Stimulated activated CD8-positive, alpha-beta memory T cell treated with anti-CD3 and anti-CD28 coated beads, Interleukin-15, amount 100 ng/mL, for 4 hours (primary cell): ENCODE measurements around the gene EPB41L3.

Experiments
- DNase-seq, 2 donors: peaks; one replicate each; pipeline ENCODE4 v3.0.0-alpha.2; 2020; ENCODE audit warnings: low read depth in 2 of 2

Gene EPB41L3

GRCh38 chr18:5414546-5414945, 129.3 kb downstream of the EPB41L3 start:
- no peak for DNase-seq

GRCh38 chr18:5413447-5413846, 130.3 kb downstream of the EPB41L3 start:
- DNase-seq: no peak

GRCh38 chr18:5410582-5410981, 133.2 kb downstream of the EPB41L3 start:
- DNase-seq: no peak

- no peak for DNase-seq
These were observed 145.5 kb downstream of the EPB41L3 start for GRCh38 chr18:5398269-5398668.

GRCh38 chr18:5397102-5397501, 146.7 kb downstream of the EPB41L3 start:
- DNase-seq: no peak

- no peak for DNase-seq
These were observed 147.8 kb downstream of the EPB41L3 start for GRCh38 chr18:5395860-5396448.

GRCh38 chr18:5393779-5394178, 150.0 kb downstream of the EPB41L3 start:
- DNase-seq: no peak

- no peak for DNase-seq
These were observed 152.4 kb downstream of the EPB41L3 start for GRCh38 chr18:5391409-5391808.

GRCh38 chr18:5389356-5389755, 154.4 kb downstream of the EPB41L3 start:
- no peak for DNase-seq

GRCh38 chr18:5388896-5389295, 154.9 kb downstream of the EPB41L3 start:
- DNase-seq: no peak

GRCh38 chr18:5380586-5380985, 163.2 kb downstream of the EPB41L3 start:
- DNase-seq: no peak

- no peak for DNase-seq
These were observed 166.8 kb downstream of the EPB41L3 start for GRCh38 chr18:5376986-5377385.

GRCh38 chr18:5370332-5370731, 173.5 kb downstream of the EPB41L3 start:
- no peak for DNase-seq

- DNase-seq: no peak
These were observed 174.3 kb downstream of the EPB41L3 start for GRCh38 chr18:5369513-5369912.

GRCh38 chr18:5365443-5365842, 178.4 kb downstream of the EPB41L3 start:
- no peak for DNase-seq

- no peak for DNase-seq
These were observed 193.2 kb downstream of the EPB41L3 start for GRCh38 chr18:5350636-5351035.
